SK-N-SH (cell line): ENCODE results near the gene RASL11B.

Source experiments
- CTCF ChIP-seq: fragments of 200-600 bp; sonication (generic); IDR thresholded peaks from 2 replicates; pipeline ENCODE4 v1.6.1; 2017; ENCODE audit warnings: antibody characterized with exemption, mild to moderate bottlenecking, moderate library complexity
- EP300 ChIP-seq, 2 experiments: IDR thresholded peaks; 2 replicates each; pipeline versions ENCODE4 v1.4.0 to v1.6.1; 2012; ENCODE audit warnings: borderline replicate concordance in 1 of 2, low read depth in 1 of 2, low read length in 1 of 2
- FOXM1 ChIP-seq: IDR thresholded peaks from 2 replicates; pipeline ENCODE4 v1.4.0; 2012; ENCODE audit warnings: low read depth, mild to moderate bottlenecking
- GABPA ChIP-seq: IDR thresholded peaks from 2 replicates; pipeline ENCODE4 v1.4.0; 2012; ENCODE audit warnings: low read depth, mild to moderate bottlenecking
- MXI1 ChIP-seq: IDR thresholded peaks from 2 replicates; pipeline ENCODE4 v1.6.1; 2012; ENCODE audit warnings: mild to moderate bottlenecking, low read depth, low read length, improper control_type of control experiment
- NFIC ChIP-seq: IDR thresholded peaks from 2 replicates; pipeline ENCODE4 v1.4.0; 2012; ENCODE audit warnings: borderline replicate concordance
- RCOR1 ChIP-seq: fragments of 150-350 bp; IDR thresholded peaks from 2 replicates; pipeline ENCODE4 v1.6.1; 2017; ENCODE audit warnings: antibody characterized with exemption, low read length
- REST ChIP-seq: IDR thresholded peaks from 2 replicates; pipeline ENCODE4 v1.6.1; 2012; ENCODE audit warnings: mild to moderate bottlenecking, low read depth, low read length, moderate library complexity
- TAF1 ChIP-seq: IDR thresholded peaks from 2 replicates; pipeline ENCODE4 v1.6.1; 2012; ENCODE audit warnings: low read depth, mild to moderate bottlenecking, low read length, moderate library complexity, borderline replicate concordance
- TEAD4 ChIP-seq: IDR thresholded peaks from 2 replicates; pipeline ENCODE4 v1.4.0; 2012; ENCODE audit warnings: mild to moderate bottlenecking, borderline replicate concordance; ENCODE audit not compliant: insufficient read depth
- USF2 ChIP-seq: fragments of 150-350 bp; IDR thresholded peaks from 2 replicates; pipeline ENCODE4 v1.6.1; 2017; ENCODE audit warnings: antibody characterized with exemption, low read length, low read depth, borderline replicate concordance
- YY1 ChIP-seq: IDR thresholded peaks from 2 replicates; pipeline ENCODE4 v1.4.0; 2012; ENCODE audit warnings: low read depth, mild to moderate bottlenecking

GRCh38 chr4:52883707-52884669 lies 21.9 kb downstream of the RASL11B start:
- TF ChIP-seq USF2, result no peak
- no peak for TF ChIP-seq CTCF
- TF ChIP-seq MXI1, result no peak
- TF ChIP-seq RCOR1, result no peak
- no peak for TF ChIP-seq FOXM1
- TF ChIP-seq NFIC, result no peak
- TF ChIP-seq GABPA, result no peak
- no peak for TF ChIP-seq REST
- TF ChIP-seq EP300 (IDR thresholded peaks at IDR 0.05; ENCODE audit: borderline replicate concordance in 1 of 2, low read depth in 1 of 2, low read length in 1 of 2), result no peak
- TF ChIP-seq TAF1, result no peak
- TF ChIP-seq YY1, result no peak
- no peak for TF ChIP-seq TEAD4
